Glomerular visceral epithelial cell (primary cell): Measurements from ENCODE around the gene NRXN3.

Experiments used
- DNase-seq: peaks from one replicate; pipeline ENCODE4 v3.0.0-alpha.2; 2016; ENCODE audit errors: extremely low spot score

Gene NRXN3

DNA sequence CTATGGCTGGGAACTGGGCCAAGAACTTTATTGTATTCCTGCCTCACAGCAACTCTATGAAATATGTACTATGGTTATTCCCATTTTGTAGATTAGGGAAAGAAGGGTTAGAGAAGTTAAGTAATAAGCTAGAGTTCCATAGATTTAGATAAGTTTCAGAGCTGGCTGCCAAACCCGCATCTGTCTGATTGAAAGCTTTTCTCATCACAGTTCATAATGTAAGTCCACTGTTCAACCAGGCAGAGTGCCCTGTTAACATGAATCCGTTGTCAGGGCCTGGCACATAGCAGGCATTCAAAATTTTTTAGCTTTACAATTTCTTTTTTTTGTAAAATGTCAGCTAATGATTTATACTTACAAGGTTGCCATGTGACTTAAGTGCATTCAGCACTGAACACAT, 467.3 kb downstream of the NRXN3 start:
- no peak for DNase-seq

DNA sequence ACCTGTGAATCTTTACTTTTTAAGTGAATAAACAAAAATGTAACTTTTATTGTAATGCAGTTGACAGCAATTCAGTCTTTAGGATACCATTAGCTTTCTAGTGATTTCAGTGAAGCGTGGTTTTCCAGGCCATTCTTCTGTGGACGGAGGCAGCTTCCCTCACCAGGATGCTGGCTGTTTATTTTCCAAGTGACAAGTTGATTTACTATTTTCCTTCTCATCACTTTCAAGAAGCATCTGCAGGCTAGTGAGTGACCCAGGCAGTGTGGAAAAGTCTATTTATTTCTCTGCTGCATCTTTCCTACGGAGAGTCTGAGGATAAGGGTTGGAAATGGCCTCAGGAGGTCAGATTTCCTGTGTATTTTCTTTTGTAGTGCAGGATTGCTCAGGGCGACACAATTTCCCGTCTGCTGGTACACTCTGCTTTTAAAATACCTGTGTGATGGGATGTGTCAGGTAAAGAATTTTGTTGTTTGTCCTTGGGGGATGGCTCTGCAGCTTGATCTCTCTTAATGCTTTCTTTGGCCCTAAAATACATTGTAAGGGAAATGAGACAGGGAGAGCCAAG, 467.8 kb downstream of the NRXN3 start:
- no peak for DNase-seq

DNA sequence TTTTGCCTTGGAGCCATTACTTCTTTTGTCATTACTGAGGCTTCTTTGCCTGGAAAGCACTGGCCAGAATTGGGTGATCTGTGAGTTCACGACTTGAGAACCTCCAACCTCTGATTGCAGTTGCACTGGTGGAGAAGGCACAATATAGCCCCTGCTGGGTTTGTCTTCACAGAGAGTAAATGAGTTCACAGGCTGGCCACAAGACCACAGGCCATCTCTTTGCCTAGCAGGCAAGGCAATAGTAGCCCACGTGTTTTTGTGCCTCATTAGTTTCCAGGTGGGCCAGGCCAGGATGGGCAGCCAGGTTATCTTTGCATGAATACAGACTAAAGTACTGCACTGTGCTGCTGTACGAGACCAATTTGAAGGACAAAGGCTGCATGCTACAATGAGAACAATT, 468.8 kb downstream of the NRXN3 start:
- DNase-seq, result no peak

DNA sequence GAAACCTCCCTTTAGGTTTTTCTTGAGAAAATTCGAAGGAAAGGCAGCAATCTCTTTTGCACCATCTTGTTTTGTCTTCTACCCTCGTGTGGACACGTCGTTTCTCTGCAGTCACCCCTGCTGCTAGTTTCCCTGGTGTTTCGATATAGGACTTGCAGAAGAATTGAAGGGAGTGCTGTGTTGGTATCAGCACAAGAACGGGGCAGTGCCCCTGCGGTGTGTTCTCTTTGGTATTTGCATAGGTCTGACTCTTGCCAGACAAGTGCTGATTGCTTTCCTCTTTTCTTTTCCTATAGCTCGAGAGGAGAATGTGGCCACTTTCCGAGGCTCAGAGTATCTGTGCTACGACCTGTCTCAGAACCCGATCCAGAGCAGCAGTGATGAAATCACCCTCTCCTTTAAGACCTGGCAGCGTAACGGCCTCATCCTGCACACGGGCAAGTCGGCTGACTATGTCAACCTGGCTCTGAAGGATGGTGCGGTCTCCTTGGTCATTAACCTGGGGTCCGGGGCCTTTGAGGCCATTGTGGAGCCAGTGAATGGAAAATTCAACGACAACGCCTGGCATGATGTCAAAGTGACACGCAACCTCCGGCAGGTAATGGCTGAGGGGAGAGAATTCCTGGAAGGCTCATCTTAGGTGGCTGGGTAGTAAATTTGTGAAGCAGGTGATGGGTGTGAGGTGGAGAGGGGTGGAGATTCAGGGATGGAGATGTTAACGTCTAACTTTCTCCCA, 474.8 kb downstream of the NRXN3 start:
- no peak for DNase-seq

DNA sequence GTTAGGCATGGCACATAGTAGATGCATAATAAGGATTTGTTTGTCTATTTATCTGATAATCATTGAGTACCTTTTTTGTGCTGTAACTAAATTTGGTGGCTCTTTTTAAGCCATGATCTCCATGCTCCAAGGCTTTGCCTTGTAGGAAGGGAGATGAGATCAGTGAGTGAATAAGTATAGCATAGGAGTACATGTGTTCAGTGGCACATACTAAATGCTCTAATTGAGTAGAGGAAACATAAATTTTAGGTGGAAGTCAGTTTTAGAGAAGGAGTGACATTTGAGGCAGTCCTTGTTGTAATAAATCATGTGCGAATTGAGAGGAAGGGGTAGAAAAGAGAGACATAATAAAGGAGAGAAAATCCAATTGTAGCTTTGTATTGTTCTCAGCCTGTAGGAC, 482.6 kb downstream of the NRXN3 start:
- no peak for DNase-seq

DNA sequence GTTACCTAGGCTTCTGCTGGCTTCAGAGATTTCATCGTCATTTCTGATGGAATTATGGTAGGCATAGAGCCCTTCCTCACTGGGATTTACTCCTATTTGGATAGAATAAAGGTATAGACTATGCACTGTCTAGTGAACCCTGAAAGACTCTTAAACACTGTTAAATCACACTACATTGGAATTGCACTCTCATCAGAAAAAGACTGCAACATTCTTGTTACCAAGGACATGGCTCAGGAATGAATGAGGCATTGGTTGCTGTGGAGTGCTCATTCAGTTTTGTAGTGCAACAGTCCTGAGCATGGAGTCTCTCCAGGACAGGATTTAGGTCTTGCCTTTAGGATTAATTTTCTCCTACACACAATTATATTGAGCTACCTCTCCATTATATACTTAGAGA, 483.0 kb downstream of the NRXN3 start:
- DNase-seq, result no peak

DNA sequence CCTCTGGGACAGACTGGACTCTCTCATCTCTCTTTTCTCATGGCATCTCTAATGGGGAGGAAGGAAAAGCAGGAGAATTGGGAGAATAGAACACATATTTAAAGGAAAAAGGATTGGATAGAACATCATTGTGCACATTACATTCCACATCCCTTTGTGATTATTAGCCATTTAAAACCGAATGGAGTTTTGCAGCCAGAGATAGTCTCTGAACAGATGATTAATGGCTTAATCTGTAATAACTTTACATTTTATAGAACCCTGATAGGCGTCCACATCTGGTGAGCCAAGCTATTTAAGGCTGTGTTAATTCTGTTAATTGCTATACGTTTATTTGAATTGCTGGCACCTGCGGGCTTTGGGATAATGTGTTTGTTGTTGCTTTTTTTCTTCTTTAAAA, 487.3 kb downstream of the NRXN3 start:
- DNase-seq, result no peak

DNA sequence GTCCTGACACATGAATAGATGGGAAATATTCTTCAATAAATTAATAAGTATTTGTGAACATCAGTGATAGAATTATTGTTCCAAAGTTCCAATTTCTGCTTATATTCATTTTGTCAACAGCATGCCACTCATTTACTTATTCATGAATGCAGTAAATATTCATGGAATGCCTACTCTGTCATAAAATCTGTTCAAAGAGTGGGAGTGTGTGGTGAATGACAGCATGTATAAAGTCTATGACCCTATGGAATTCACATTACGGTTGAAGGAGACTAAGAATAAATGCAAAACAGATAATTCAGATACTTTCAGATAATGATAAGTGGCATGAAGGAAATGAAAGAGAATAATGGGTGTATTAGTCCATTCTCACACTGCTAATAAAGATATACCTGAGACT, 494.7 kb downstream of the NRXN3 start:
- DNase-seq, result no peak

DNA sequence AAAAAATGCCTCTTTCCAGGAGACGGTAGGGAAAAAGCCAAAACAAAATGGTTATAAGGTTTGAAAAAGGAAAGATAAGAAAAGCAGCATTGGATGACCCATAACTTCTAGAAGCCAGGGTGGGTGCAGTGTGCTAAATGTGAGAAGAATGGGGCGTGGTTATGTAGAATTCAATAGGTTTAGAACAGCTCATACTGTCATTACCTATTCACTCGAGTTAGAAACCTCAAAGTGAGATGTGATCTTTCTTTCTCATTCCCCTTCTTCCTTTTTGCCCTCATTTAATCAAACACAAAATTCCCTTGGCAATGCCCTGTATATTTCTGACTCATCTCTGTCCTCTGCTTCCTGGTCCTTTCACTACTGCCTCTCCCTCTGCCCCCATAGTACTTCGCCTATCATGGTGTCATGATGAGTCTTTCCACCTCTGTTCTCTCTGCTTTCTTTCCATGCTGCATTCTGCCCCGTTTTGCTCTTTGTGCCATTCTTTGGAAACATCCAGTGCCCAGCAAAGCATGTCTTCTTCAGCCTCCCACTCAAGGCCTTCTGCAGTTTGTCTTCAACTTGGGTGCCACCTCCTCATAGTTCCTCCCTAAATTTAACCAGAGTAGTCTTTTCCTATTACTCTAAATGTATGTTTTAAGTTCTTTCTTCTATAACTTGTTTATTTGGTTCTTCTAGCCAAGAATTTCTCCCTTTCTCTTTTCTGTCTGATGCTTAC, 496.3 kb downstream of the NRXN3 start:
- DNase-seq, result no peak

DNA sequence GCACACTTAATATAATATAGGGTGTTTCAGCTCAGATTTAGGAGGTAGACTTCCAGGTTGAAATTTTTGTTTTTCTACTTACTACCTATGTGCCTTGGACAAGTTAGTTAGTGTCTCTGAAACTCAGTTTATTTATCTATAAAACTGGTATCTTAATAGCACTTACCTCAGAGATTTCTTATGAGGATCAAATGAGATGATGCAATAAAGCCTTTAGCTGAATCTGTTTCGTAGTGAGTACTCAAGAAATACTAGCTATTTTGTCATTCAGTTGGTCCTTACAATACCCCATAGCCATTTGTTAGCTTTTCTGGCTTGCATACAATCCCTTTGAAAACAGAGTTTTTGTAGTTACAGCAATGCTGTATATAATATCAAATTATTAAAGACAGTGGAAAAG, 497.0 kb downstream of the NRXN3 start:
- no peak for DNase-seq

DNA sequence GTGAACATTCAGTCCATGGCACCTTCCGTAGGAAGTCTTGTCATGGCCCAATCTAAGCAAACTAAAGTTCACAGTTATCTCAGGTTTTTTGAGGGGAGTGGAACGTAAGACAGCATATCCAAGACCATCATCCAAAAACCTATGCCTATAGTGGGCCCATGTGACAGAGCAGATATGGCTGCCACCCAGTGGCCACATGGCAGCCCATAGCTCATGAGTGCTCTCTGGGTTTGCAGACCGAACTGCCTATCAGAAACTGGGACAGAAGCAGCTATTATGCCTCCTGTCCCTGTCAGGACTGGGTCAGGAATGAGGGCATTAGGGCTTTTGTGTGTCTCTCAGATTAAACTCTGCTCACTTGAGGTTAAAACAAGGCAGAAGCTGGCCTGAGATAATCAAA, 503.7 kb downstream of the NRXN3 start:
- no peak for DNase-seq

DNA sequence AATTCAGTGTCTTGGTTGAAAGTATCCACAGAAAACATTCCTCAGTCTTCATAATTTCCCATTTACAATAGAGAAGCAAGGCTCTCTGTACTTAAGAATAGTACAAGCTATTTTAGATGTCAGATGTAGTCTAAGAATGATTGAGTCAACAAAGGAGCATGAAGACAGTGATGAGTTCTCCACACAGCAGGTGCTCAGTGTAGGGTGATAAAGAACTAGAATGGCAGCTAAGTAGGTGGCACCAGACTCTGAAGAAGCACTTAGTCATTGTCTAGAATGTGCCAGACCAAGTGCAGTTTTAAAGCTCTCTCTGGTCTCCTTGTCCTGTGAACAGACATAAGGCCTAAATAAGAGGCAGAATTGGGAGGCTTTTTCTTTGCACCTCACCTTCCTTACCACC, 504.6 kb downstream of the NRXN3 start:
- DNase-seq, result no peak

DNA sequence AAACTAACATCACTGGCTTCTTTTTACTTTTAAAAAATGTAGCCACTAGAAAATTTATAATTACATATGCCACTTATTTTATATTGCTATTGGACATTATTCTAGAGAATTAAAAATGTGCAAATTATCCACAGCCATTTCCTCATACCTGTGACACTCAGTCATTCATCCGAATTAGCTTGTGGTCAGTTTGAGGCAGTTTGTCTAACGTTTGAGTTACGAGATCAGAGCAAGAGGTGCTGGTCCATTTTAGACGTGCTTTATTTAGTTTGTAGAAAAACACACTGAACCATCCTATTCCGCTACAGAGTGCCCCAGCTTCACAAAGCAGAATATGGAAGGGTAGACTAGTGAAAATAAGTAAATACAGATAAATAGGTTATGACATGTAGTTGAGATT, 513.0 kb downstream of the NRXN3 start:
- DNase-seq, result peak; percentile 2

DNA sequence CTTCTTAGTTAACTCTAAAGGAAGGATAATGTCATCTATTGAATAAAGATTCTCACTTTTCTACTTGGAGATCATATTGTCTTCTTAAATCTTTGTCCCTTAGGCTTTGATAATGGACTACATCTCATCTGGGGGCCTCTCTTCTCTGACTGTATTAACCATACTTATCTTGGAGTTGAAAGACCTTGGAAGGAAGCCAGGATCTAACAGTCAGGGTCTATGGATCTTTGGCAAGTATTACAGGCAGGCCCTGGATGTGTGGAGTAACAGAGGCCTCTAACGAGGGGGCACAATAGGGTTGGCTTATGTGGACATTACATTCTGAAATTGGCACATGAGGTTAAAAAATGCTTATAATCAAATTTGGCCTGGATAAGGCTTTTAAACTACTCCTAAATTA, 513.8 kb downstream of the NRXN3 start:
- DNase-seq, result no peak

DNA sequence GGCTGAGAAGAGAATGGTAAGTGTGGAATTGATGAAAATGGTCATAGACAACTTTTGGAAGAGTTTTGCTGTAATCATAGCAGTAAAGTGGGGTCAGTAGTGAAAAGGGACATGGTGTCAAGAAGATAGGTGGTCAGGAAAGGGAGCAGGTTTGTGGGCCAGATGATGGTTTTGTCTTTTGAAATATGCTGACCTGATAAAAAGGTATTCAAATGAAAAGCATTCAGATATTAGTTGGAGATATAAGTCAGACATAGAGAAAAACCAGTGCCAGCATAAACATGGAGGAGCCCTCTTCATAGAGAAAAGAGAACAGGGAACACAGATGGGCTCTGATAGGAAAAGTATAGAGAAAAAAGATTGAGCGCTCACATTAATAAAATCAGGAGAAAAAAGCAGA, 518.3 kb downstream of the NRXN3 start:
- no peak for DNase-seq

DNA sequence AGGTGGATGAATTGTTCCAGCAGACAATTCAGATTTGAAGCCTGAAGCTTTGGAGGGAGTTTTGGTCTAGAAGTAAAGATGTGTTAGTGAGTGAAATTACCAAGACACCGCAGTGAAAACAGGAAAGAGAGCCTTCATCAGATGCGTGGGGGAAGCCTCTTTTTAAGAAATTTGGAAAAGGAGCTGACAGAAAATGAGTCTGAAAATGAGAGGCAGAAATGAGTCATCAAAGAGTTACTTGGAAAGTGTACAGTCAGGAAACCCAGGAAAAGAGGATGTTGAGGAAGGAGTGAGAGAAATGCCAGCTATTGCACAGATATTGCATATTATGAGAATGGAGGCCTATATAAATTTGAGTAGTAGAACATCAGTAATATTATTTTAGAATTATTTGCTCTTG, 520.7 kb downstream of the NRXN3 start:
- DNase-seq, result no peak

DNA sequence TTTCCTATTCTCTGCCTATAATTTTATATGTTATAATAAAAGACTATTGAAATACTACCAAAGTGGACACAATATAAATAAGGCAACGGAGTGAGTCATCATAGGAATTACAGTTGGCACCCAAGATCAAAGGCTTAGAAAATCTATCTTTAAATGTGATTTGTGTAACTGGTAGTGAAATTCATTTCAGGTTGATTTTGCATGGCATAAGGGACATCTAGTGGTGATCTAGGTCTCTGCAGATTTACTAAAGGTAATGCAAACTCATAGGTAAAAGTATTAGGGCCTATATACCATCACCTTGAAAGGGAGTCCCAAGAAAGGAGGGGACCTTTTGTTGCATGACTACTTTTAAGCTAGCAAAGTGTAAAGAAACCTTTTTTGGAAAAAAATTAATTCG, 527.2 kb downstream of the NRXN3 start:
- DNase-seq, result peak; percentile 13

DNA sequence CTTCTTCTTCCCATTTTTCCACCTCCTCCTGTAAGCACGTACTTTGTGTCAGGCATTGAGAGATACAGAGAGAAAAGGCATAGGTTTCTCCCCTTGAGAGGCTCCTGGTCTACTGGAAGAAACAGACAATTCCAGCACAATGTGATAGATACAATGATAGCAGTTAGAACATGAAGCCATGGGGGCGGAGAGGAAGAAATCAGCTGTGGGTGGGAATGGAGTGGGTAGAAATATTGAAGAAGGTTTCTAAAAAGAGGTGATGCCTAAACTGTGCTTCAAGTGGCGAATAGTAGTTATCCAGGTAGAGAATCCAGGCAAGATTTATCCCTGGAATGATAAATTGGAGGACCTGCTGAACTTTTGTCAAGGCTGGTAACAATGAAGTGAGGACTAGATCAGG, 528.8 kb downstream of the NRXN3 start:
- DNase-seq, result no peak

DNA sequence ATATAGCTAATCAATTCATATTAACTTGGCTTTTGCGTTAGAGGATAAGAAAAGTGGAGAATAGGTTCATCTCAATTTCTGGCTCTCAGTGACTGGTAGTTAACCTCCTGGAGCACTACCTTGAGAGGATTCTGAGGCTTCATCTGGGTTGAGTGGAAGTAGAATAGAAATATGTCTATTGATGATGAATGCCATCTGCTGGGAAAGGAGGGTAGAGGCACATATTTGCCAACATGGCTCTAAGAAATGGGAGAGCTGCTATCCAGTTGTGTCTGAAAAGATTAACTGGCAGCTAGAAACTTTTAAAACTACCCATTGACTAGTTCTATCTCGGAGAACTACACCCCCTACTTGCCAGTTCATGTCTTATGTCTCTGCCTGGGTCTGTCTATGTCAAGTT, 530.1 kb downstream of the NRXN3 start:
- no peak for DNase-seq

DNA sequence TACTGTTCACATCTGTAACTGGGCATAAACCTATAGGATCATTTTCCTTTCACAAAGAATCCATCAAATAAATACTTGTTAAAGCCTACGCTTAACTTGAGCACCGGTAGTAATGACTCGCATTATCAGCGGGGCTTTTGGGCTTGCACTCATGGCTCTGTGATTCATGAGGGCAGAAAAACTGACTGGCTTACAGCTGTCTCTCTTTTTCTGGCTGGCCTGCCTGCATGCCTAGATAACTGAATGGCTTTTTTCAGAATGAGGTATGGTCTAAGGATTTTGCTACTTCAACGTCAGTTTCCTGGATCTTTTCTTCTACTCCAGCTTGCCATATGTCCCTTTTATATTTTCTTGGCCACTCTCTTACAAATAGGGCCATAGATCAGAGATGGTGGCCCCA, 531.1 kb downstream of the NRXN3 start:
- no peak for DNase-seq

DNA sequence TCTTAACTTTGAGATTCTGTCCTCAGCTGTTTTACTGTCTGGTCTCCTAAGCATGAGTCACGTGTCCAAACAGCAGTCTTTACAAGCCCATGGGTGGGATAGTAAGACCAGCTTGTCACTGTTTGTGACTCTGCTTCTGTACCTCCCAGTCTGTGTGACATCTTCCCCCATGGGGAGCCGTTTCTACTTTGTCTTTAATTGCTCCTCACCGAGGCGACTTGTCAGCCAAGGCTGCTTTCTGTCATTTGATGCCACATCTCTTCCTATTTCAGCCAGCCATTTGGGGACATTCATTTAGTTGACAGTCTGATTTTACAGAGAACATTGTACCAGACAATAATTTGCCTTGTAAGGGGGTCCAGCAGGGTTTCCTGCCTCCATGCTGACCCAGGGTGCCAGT, 534.8 kb downstream of the NRXN3 start:
- DNase-seq, result no peak

DNA sequence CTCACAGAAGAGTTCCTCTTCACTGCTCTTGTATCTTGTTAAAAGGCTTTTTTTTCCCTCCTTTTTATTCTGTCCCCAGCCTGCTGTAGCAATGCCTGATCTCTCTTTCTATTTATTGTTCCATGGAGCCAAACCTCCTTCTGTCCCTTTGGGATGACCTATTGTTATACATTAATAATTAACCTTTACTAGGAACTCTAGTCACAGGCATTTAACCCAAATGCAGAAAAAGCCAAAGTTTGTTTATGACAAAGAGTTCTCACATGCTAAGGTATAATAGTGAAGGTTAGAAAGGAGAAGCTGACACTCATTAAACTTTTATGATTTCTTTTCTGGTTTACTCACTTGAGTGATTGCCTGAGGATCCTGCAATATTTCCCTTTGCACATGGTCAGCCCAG, 535.8 kb downstream of the NRXN3 start:
- no peak for DNase-seq

DNA sequence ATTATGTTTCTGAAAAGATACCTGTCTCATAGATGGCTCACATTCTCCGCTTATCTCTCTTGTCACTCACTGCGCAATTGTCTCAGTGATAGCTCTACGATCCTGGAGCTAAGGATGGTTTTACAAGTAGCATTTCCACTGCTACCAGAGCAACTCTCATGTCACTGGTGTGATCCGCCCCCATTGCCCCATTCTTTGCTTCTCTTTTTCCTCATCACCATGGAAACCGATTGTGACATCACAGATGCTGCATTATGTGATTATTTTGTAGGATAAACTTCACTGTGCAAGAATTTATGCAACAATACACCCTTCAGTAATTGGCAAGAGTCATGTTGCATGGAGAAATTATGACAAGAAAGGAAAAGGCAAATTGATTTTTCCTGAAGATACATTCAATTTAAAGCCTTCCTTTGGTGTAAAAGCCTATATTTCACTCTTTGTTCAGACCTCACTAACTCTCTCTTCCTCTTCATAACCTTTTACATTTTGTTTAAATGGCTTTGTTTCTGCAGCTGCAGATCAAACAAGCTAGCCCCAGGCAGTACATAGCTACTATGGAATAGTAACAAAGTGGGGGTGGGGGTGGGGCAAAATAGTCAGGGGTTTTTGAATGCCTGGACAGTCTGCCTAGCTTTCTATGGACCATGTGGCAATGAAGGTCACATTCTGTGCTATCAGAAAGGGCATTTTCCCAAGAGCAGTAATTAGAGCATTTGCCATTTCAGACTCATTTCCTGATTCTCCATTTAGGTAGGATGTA, 539.8 kb downstream of the NRXN3 start:
- DNase-seq, result no peak
